SJCRH30 (cell line): Measurements from ENCODE around the gene HSFX4. TPM values are rescaled to one million over a fixed set of nuclear protein-coding genes. Genes with fewer than 3 reads are reported as not detected.
"Not testable (repeated sequence)": the region's sequence is repeated elsewhere in the genome, so short reads cannot be mapped to it uniquely, and the experiment has no call there.

ENCODE experiments used
- DNase-seq, 2 experiments: peaks; one replicate each; pipeline ENCODE4 v3.0.0-alpha.2; 2015 to 2020
- H3K27ac ChIP-seq: fragments of 250-450 bp; sonication (Bioruptor Pico); 2 replicates; pipeline ENCODE4 v1.5.1; 2020; ENCODE audit warnings: mild to moderate bottlenecking, moderate library complexity
- H3K27me3 ChIP-seq: fragments of 250-450 bp; sonication (Bioruptor Pico); 2 replicates; pipeline ENCODE4 v1.5.1; 2020; ENCODE audit warnings: mild to moderate bottlenecking, moderate library complexity
- H3K36me3 ChIP-seq: fragments of 250-450 bp; sonication (Bioruptor Pico); 2 replicates; pipeline ENCODE4 v1.5.1; 2020; ENCODE audit warnings: mild to moderate bottlenecking, moderate library complexity
- H3K4me1 ChIP-seq: fragments of 250-450 bp; sonication (Bioruptor Pico); 2 replicates; pipeline ENCODE4 v1.5.1; 2020; ENCODE audit warnings: mild to moderate bottlenecking, moderate library complexity
- H3K4me3 ChIP-seq: fragments of 250-450 bp; sonication (Bioruptor Pico); 2 replicates; pipeline ENCODE4 v1.5.1; 2020; ENCODE audit warnings: mild to moderate bottlenecking, moderate library complexity
- H3K9me3 ChIP-seq: fragments of 250-450 bp; sonication (Bioruptor Pico); replicated peaks from 2 replicates; pipeline ENCODE4 v1.5.1; 2020; ENCODE audit warnings: mild to moderate bottlenecking, moderate library complexity
- total RNA-seq: library from RNA; depleted of rRNA; stranded (reverse); fragments of >200 nt; shearing (Covaris generic); gene quantifications from 2 replicates; pipeline ENCODE4 v1.2.3, GENCODE V29; 2014

HSFX4 gene
- total RNA-seq, 1 experiment from 2014 or later = not detected

DNA sequence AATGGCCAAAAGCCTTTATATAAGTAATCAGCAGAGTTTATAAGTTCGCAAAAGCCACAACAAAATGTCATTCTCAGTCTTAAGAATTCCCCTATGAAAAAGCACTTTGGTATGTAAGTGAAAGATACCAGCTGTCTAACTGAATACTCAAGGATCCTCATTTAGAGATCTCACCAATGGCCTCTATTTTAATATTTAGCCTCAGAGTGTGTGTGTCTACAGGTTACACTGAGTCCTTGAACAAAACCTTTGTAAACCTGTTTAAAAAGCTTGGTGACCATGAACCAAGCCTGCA, 1.5 kb upstream of the HSFX4 start:
- not testable (repeated sequence) for H3K36me3 ChIP-seq, H3K4me3 ChIP-seq, H3K9me3 ChIP-seq, H3K27me3 ChIP-seq, H3K4me1 ChIP-seq, DNase-seq, H3K27ac ChIP-seq

DNA sequence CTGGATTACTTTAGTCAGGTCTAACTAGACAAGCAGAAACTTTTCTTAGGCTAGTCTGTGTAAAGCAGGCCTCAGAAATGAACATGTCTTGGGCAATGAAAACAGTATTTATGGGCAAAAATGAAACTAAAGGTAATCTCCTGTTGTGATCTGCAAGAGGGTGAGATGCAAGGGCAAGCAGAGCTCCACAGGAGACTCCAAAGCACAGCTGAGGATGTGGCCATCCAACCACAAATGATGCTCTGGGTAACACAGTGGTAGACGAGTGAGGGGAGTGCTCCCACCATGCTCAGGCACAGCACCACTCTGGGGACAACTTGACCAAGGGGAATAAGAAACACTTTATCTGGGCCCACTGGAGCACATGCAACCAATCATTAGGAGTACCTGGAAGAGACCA, 738 bp upstream of the HSFX4 start:
- not testable (repeated sequence) for H3K36me3 ChIP-seq, H3K4me1 ChIP-seq, DNase-seq, H3K27me3 ChIP-seq, H3K9me3 ChIP-seq, H3K27ac ChIP-seq, H3K4me3 ChIP-seq

DNA sequence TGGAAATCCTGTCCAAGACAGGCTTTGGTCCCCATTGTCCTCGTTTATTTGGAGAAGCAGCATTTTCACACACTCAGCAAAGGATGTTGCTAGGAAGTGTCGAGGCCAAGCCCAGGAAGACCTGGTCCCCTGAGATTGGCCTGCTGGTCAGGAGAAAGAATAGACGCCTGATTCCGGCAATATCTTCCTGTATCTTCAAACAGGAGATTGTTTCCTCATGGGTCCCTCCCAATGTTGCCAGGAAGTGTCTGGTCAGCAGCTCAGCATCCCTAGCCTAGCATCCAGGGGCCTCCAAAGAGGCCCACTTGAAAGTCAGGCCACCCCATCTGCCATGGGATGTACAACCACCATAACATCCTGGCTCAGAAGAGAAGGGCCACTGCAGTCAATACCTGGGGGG, 2.0 kb downstream of the HSFX4 start:
- H3K36me3 ChIP-seq, H3K27ac ChIP-seq, H3K4me3 ChIP-seq, H3K4me1 ChIP-seq, H3K9me3 ChIP-seq, H3K27me3 ChIP-seq, DNase-seq: not testable (repeated sequence)

DNA sequence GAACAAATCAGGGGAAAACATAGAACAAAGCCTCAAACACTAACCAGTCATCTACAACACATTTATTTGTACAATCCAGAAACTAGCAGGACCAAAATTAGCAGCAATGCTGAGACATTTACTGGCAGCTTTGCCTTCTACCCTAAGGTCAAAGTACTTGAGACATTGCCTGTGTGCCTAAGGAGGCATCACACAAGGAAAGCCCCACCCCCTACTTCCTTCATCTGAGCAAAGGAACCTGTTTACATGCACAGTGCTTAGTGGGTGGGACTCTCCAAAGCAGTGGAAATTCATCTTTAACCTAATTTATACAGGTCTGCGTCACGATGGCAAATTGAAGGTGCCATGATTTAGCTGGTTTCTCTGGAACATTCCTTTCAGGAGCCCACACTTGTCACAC, 2.8 kb downstream of the HSFX4 start:
- H3K27ac ChIP-seq, H3K4me1 ChIP-seq, H3K27me3 ChIP-seq, H3K9me3 ChIP-seq, H3K36me3 ChIP-seq, DNase-seq, H3K4me3 ChIP-seq: not testable (repeated sequence)

DNA sequence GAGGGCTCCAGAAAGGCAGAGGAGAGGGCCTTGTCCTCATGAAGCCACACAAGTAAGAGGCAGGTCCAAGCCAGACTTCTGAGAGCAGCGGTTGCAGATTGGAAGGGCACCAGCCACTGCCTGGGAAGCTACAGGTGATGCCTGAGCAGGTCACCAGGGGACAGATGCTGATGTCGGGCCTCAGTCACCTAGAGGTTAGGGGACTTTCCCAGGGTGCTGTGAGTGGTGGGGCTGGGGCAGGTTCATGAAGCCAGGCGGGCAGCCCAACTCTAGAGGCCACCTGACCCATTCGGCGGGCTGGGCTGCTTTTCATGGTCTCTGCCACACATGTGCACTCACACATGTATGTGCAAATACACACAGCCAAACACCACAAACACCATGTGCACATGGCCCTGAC, 3.6 kb downstream of the HSFX4 start:
- H3K9me3 ChIP-seq, H3K27ac ChIP-seq, H3K4me1 ChIP-seq, H3K27me3 ChIP-seq, DNase-seq, H3K36me3 ChIP-seq, H3K4me3 ChIP-seq: not testable (repeated sequence)

DNA sequence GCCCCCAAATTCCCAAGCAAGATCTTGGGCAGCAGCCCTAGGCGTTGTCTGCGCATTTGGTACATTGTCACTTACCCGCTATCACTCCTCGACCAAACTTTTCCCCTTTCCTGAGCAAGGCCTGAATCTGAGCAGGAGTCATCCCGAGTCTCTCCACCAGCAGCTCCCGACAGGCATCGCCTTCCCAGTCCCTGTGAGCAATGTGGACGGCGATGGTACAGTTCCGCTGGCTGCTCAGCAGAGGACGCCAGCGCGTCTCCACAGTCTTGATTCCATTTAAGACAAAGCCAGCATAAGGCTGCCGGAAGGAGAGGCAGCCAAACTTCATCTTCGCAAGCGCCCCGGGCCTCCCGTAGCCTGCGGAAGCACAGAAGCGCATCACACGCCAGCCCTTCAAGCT, 4.2 kb downstream of the HSFX4 start:
- not testable (repeated sequence) for H3K9me3 ChIP-seq, H3K36me3 ChIP-seq, H3K4me3 ChIP-seq, H3K27me3 ChIP-seq, H3K4me1 ChIP-seq, H3K27ac ChIP-seq, DNase-seq

DNA sequence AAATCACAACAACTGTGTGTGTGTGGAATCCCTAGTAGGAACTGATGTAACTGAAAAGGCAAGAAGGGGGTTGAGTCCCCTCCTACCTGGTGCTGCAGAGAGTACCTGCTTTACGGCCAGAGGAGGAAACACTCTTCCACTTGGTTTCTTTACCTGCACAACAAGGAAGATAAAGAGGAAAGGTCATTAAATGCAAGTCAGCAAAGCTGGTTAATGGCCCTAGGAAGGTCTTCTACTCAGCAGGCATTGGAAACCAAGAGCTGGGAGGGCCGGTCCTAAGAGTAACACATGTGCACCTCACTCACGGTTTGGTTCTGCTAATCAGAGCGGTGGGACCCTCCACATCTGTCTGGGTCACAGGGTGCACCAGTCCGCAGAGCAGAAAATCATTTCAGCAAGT, 8.0 kb downstream of the HSFX4 start:
- not testable (repeated sequence) for H3K9me3 ChIP-seq, H3K4me1 ChIP-seq, H3K36me3 ChIP-seq, H3K27me3 ChIP-seq
- H3K27ac ChIP-seq = peak overlapping the region; percentile 63
- peak overlapping the region; percentile 76 for H3K4me3 ChIP-seq
- peak in 1 of 2 experiments; percentile 1 for DNase-seq

DNA sequence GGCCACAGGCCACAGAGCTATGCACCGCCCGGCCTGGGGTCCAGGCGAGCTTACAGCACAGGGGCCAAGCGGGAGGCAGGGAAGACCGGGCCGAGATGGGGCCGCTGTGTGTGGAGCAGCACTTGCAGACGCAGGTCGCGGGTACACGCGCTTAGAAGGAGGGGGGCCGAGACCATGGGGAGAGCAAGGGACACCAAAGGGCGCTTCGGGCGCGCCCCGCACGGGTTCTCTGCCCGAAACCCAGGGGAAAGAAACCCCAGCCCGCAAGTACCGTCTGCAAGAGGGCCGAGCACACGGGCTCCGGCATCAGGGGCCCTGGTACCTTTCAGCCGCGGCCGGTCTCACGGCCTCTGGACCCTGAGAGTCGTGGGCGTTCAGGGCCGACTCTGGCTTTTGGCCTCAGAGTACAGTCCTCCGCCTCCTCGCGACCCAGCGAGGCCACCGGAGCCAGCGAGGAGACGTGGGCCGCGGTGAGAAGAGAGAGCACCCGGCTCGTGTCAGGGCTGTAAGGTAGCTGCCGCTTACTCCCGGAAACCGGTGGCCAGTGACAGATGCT, 8.6 kb downstream of the HSFX4 start:
- no peaks in the 10 kb centered on the region for H3K4me1 ChIP-seq
- H3K4me3 ChIP-seq = peak overlapping the region; percentile 76
- H3K27ac ChIP-seq = peak overlapping the region; percentile 63
- H3K36me3 ChIP-seq = no peaks in the 10 kb centered on the region
- no peaks in the 10 kb centered on the region for H3K27me3 ChIP-seq
- H3K9me3 ChIP-seq = no peaks in the 10 kb centered on the region
- DNase-seq = peak in 1 of 2 experiments; percentile 4

DNA sequence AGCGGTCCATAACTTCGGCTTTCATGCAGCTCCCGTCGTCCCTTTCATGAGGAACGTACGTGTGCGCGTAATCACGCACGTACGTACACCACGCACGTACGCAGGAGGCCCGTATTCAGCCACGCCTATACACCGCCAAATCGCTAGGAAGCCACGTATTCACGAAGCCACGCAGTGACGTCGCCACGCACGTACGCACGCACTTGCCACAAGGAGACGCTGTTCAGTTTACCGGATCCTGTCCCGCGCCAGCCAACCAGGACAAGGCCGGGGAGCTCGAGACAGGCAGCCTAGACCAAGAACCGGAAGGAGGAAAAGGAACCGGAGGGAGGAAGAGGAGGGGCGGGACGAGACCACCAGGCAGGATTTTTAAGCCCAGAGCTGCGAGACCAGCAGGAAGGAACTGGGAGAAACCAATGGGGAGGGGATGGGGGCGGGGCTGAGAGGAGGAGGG, 9.1 kb downstream of the HSFX4 start, which contains the start of gene EOLA2:
Gene EOLA2 (minus strand): TSS at position 65 of the 454 bp plus-strand sequence. CDS start 4,617 bp downstream, outside the sequence.
- H3K4me1 ChIP-seq = no peaks in the 10 kb centered on the region

DNA sequence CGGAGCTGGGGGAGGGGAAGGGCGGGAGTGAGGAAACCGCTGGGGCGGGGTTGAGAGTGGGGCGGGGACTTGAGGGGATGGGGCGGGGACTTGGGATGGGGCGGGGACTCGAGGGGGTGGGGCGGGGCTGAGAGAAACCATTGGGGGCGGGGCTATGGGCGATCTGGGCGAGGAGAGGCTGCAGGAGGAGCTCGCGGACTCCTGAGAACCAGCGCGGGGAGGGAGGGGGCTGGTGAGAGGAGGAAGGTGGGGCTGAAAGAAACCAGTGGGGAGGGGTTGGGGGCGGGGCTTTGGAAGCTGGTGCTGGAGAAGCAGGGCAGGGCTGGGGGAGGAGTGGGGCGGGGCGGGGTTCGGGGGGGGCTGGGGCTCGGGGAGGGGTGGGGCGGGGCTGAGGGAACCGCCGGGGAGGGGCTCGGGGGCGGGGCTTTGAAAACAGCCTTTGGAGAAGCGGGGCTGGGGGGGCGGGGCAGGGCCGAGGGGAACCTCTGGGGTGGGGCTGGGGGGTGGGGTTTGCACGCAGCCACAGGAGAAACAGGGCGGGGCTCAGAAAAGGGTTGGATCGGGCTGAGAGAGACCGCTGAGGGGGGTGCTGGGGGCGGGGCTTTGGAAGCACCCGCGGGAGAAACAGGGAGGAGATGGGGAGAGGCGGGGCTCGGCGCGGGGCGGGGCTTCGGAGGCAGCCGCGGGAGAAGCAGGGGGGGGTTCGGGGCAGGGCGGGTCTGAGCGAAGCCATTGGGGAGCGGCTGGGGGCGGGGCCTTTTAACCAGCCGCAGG, 9.7 kb downstream of the HSFX4 start:
- H3K4me1 ChIP-seq = no peaks in the 10 kb centered on the region
- no peaks in the 10 kb centered on the region for H3K27me3 ChIP-seq
- peak overlapping the region; percentile 79 for H3K4me3 ChIP-seq
- peak overlapping the region; percentile 86 for H3K27ac ChIP-seq
- no peaks in the 10 kb centered on the region for H3K36me3 ChIP-seq
- peak; percentile 91 to 96 for DNase-seq
- no peaks in the 10 kb centered on the region for H3K9me3 ChIP-seq

More for the DNA sequence above, 9.1 kb downstream of the HSFX4 start, which contains the start of gene EOLA2:
- Histone ChIP-seq H3K9me3 (no peaks in the 10 kb centered on the region), H3K36me3 (no peaks in the 10 kb centered on the region), H3K4me3 (peak within 1 kb of the TSS; percentile 76), H3K27me3 (no peaks in the 10 kb centered on the region), H3K27ac (peak within 1 kb of the TSS; percentile 63)
- peak; percentile 95 to 96 for DNase-seq

DNA sequence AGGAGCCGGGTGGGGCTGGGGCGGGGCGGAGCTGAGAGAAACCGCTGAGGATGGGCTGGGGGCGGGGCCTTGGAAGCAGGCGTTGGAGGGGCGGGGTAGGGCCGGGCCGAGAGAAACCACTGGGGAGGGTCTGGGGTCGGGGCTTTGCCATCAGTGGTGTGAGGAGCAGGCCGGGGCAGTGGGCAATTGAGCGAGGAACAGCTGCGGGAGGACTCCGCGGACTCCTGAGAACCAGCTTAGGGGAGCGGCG, 10.2 kb downstream of the HSFX4 start:
- Histone ChIP-seq H3K9me3 (no peaks in the 10 kb centered on the region), H3K4me1 (no peaks in the 10 kb centered on the region), H3K27ac (peak overlapping the region; percentile 86), H3K4me3 (peak overlapping the region; percentile 79), H3K36me3 (no peaks in the 10 kb centered on the region), H3K27me3 (no peaks in the 10 kb centered on the region)
- no peak for DNase-seq

DNA sequence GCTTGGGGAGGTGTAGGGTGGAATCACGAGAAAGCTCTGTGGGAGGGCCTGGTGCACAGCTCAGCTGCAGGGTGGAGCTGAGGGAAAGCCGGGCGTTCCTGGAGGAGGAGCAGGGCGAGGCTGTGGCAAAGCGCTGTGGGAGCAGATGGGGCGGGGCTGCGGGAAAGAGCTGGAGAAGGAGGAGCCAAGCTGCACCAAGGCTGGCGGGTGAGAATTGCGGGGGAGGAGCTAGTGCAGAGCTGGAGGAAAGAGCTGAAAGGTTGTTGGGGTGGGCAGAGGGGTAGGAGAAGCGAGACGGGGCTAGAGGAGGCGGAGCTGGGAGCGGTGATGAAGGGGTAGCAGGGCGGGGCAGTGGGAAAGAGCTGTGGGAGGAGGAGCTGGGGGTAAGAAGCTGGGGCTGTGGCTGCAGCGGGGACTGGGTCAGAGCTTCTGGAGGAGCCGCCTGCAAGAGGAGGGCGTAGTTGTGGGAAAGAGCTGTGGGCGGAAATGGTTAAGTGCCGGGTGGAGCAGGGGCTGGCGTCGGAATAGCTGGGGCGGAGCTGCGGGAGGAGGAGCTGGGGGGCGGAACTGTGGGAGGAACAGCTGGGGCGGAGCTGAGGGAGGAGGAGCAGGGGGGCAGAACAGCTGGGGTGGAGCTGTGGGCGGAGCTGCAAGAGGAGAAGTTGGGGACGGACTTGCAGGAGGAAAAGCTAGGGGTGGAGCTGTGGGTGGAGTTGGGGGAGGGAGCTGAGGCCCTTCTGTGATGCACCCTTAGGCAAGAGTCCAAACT, 10.7 kb downstream of the HSFX4 start:
- Histone ChIP-seq H3K36me3 (no peaks in the 10 kb centered on the region), H3K4me3 (peak overlapping the region; percentile 79), H3K27me3 (no peaks in the 10 kb centered on the region), H3K27ac (peak overlapping the region; percentile 86), H3K9me3 (no peaks in the 10 kb centered on the region), H3K4me1 (no peaks in the 10 kb centered on the region)
- DNase-seq = peak; percentile 96 to 97

DNA sequence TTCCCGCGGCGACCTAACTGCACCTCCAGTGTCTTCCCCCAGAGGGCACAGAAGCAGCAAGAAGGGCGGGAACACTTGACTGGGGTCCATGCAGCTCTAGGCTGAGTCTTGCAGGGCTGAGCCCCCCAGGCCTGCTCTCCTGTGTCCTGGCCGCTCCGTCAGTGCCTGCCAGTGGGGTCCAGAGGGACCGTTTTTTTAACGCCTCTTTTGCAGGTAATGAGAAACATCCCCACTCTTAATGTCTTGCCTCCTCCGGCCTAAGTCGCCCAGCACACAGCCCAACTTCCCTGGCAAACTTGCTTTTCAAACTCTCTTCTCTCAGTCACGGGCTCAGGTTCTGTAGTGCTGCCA, 11.3 kb downstream of the HSFX4 start:
- H3K27me3 ChIP-seq, H3K27ac ChIP-seq, DNase-seq, H3K9me3 ChIP-seq, H3K4me1 ChIP-seq, H3K36me3 ChIP-seq: not testable (repeated sequence)
- H3K4me3 ChIP-seq = peak overlapping the region; percentile 38; the same call in 1 of the 2 replicates

DNA sequence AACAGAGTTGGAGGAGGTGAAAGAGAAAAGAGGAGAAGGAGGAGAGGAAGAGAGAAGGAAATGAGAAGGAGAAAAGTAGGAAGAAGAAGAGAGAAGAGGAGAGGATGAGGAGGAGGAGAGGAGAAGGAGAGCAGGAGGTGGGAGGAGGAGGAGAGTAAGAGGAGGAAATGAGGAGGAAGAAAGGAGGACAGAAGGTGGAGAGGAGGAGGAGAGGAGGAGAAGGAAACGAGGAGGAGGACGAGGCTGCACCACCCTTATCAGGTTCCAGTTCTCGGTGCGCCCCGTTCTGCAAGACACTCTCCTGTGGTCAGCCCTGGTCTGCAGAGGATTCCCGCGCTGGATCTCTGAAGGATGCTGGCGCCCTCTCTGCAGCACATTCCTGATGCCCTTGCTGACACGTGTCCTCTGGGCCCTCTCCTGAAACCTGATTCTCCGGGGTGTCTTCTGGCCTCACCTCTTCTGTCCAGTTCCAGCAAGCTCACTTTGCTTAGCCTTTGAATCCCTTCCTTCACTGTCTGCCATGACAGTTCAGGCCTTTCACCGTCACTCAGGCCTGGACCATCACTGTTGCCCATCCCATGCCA, 15.8 kb downstream of the HSFX4 start:
- not testable (repeated sequence) for H3K9me3 ChIP-seq, DNase-seq, H3K4me1 ChIP-seq, H3K27ac ChIP-seq, H3K4me3 ChIP-seq, H3K36me3 ChIP-seq, H3K27me3 ChIP-seq

DNA sequence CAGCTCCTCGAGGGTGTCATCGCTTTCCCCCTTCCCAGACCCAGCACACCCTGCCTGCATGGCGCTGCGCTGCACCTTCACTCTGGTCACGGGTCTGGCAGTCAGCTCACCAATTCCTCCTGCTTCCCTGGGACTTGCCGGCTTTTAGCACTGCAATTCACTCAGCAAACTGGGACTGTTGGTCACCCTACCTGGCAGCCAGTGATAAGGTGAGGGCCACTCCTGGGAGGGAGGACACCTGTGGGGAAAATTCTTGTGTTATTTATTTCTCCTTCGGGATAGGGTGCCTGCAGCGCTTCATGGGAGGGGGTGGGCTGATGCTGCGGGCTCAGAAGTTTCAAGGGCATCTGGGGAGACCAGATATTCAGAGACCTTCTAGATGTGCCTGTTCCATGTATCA, 16.4 kb downstream of the HSFX4 start:
- H3K9me3 ChIP-seq, H3K36me3 ChIP-seq, H3K4me1 ChIP-seq, DNase-seq, H3K4me3 ChIP-seq, H3K27ac ChIP-seq, H3K27me3 ChIP-seq: not testable (repeated sequence)
